IMR-90 (cell line): ENCODE data around the gene URB1. TPM values are rescaled to one million over a fixed set of nuclear protein-coding genes. Genes with fewer than 3 reads are reported as not detected.
A peak's percentile ranks its signal among the peaks of the same experiment; 100 is the strongest.

Source experiments
- ATAC-seq: fragments of 200-7000 bp; cut with Tn5 transposase; 2 replicates; pipeline ENCODE4 v1.9.1; 2020; ENCODE audit warnings: low read depth, mild to moderate bottlenecking, moderate library complexity
- BruUV-seq: library from RNA; stranded (reverse); fragments of 400-500 nt; replicated peaks from 2 replicates; lab custom pipeline; 2021; lab: Mats Ljungman, UMichigan
- CTCF ChIA-PET: fragments of 300-600 bp; formaldehyde crosslinking; extraction: SDS; loops from one replicate; lab custom pipeline; 2021; ENCODE audit warnings: antibody characterized with exemption; lab: Yijun Ruan, JAX
- POLR2A ChIA-PET: fragments of 300-600 bp; sonication (Branson Sonifier 250); formaldehyde crosslinking; loops from one replicate; lab custom pipeline; 2022; ENCODE audit warnings: antibody characterized with exemption; ENCODE audit not compliant: unreplicated experiment; lab: Charles Lee
- DNase-seq: peaks from one replicate; pipeline ENCODE4 v3.0.0; 2013
- H2AFZ ChIP-seq: replicated peaks from 2 replicates; pipeline ENCODE3; 2013; ENCODE audit warnings: low read length, mild to moderate bottlenecking; ENCODE audit not compliant: poor library complexity
- H2AK5ac ChIP-seq: 2 replicates; pipeline ENCODE4 v1.6.1; 2013; ENCODE audit warnings: low read depth, low read length, inconsistent platforms
- H2AK9ac ChIP-seq: replicated peaks from 2 replicates; pipeline ENCODE3; 2013; ENCODE audit warnings: mild to moderate bottlenecking, low read depth, low read length, moderate library complexity; ENCODE audit not compliant: poor library complexity
- H2BK120ac ChIP-seq: 2 replicates; pipeline ENCODE4 v1.6.1; 2013; ENCODE audit warnings: low read depth, low read length, inconsistent platforms
- H2BK15ac ChIP-seq: 3 replicates; pipeline ENCODE4 v1.6.1; 2013; ENCODE audit warnings: low read depth, low read length, inconsistent platforms
- H2BK20ac ChIP-seq: 2 replicates; pipeline ENCODE4 v1.6.1; 2013; ENCODE audit warnings: low read depth, mild to moderate bottlenecking, inconsistent platforms, low read length, moderate library complexity
- H2BK5ac ChIP-seq: 2 replicates; pipeline ENCODE4 v1.6.1; 2013; ENCODE audit warnings: mild to moderate bottlenecking, low read depth, low read length, inconsistent platforms; ENCODE audit not compliant: poor library complexity, severe bottlenecking
- H3K14ac ChIP-seq: replicated peaks from 2 replicates; pipeline ENCODE4 v1.6.1; 2013; ENCODE audit warnings: low read depth, low read length, inconsistent platforms
- H3K18ac ChIP-seq: 2 replicates; pipeline ENCODE4 v1.6.1; 2013; ENCODE audit warnings: low read depth, low read length, control low read depth
- H3K23ac ChIP-seq: 2 replicates; pipeline ENCODE4 v1.6.1; 2013; ENCODE audit warnings: low read depth, low read length, inconsistent platforms
- H3K27ac ChIP-seq: 2 replicates; pipeline ENCODE4 v1.5.1; 2013; ENCODE audit warnings: mild to moderate bottlenecking, control low read depth, low read length; ENCODE audit not compliant: insufficient read depth
- H3K27me3 ChIP-seq: 2 replicates; pipeline ENCODE4 v1.6.1; 2013; ENCODE audit warnings: low read length; ENCODE audit not compliant: control insufficient read depth, insufficient read depth
- H3K36me3 ChIP-seq: 2 replicates; pipeline ENCODE4 v1.6.1; 2013; ENCODE audit warnings: low read length, mixed read lengths; ENCODE audit not compliant: control insufficient read depth, insufficient read depth
- H3K4ac ChIP-seq: 2 replicates; pipeline ENCODE4 v1.6.1; 2013; ENCODE audit warnings: low read depth, low read length, inconsistent platforms
- H3K4me1 ChIP-seq: 2 replicates; pipeline ENCODE4 v1.6.1; 2013; ENCODE audit warnings: low read length, mixed read lengths; ENCODE audit not compliant: control insufficient read depth, insufficient read depth
- H3K4me2 ChIP-seq: 2 replicates; pipeline ENCODE4 v1.6.1; 2013; ENCODE audit warnings: low read depth, mild to moderate bottlenecking, control low read depth, low read length, moderate library complexity
- H3K4me3 ChIP-seq: 2 replicates; pipeline ENCODE4 v1.5.1; 2013; ENCODE audit warnings: low read depth, mild to moderate bottlenecking, control low read depth, low read length, moderate library complexity; ENCODE audit not compliant: insufficient read depth
- H3K56ac ChIP-seq: 2 replicates; pipeline ENCODE4 v1.6.1; 2013; ENCODE audit warnings: low read length, inconsistent platforms; ENCODE audit not compliant: insufficient read depth; ENCODE audit errors: extremely low read depth
- H3K79me1 ChIP-seq, 2 experiments: 2 replicates each; pipeline ENCODE4 v1.6.1; 2013; ENCODE audit warnings: low read length in 2 of 2, inconsistent platforms in 1 of 2, low read depth in 1 of 2
- H3K9ac ChIP-seq: 2 replicates; pipeline ENCODE4 v1.6.1; 2013; ENCODE audit warnings: low read depth, low read length, control low read depth
- H3K9me1 ChIP-seq: 2 replicates; pipeline ENCODE4 v1.6.1; 2013; ENCODE audit warnings: low read length, inconsistent platforms; ENCODE audit not compliant: insufficient read depth
- H3K9me3 ChIP-seq: 2 replicates; pipeline ENCODE4 v1.6.1; 2013; ENCODE audit warnings: low read length; ENCODE audit not compliant: control insufficient read depth, insufficient read depth
- H4K20me1 ChIP-seq: 2 replicates; pipeline ENCODE4 v1.6.1; 2013; ENCODE audit warnings: low read length, inconsistent platforms; ENCODE audit not compliant: insufficient read depth
- H4K5ac ChIP-seq: 2 replicates; pipeline ENCODE4 v1.6.1; 2013; ENCODE audit warnings: mild to moderate bottlenecking, low read depth, low read length, control low read depth
- H4K8ac ChIP-seq, 2 experiments: 2 replicates each; pipeline ENCODE4 v1.6.1; 2013; ENCODE audit warnings: low read depth in 2 of 2, low read length in 2 of 2, control low read depth in 1 of 2, inconsistent platforms in 1 of 2
- H4K91ac ChIP-seq: 2 replicates; pipeline ENCODE4 v1.6.1; 2013; ENCODE audit warnings: low read depth, low read length, inconsistent platforms; ENCODE audit not compliant: insufficient read depth
- CEBPB ChIP-seq: IDR thresholded peaks from 2 replicates; pipeline ENCODE4 v1.6.1; 2012; ENCODE audit warnings: low read depth, low read length, improper control_type of control experiment
- CHD1 ChIP-seq: IDR thresholded peaks from 2 replicates; pipeline ENCODE4 v1.6.1; 2012; ENCODE audit warnings: low read depth, low read length, improper control_type of control experiment
- MXI1 ChIP-seq: IDR thresholded peaks from 2 replicates; pipeline ENCODE4 v1.6.1; 2012; ENCODE audit warnings: low read depth, mild to moderate bottlenecking, low read length, moderate library complexity, borderline replicate concordance
- WGBS, 2 experiments: methylation state at CpG; one replicate each; pipeline versions ENCODE4 v1.1.5 to v1.1.7; 2013; ENCODE audit warnings: missing lambda C conversion rate in 2 of 2; ENCODE audit not compliant: insufficient read length in 1 of 2; ENCODE audit errors: extremely low coverage in 2 of 2; 5-methylcytosine and 5-hydroxymethylcytosine counted together
- dilution Hi-C: fragments of 300-500 bp; cut with HindIII; formaldehyde crosslinking; loops from one replicate; pipeline ENCODE4 v1.14.3; 2018; ENCODE audit warnings: low sequenced_read_pairs; ENCODE audit not compliant: unreplicated experiment
- in situ Hi-C: fragments of 300-500 bp; cut with MboI; formaldehyde crosslinking; loops from 3 replicates; pipeline ENCODE4 v1.14.3; 2019; ENCODE audit warnings: low sequenced_read_pairs, inconsistent platforms, mixed read lengths
- intact Hi-C: fragments of 100-400 bp; cut with micrococcal nuclease; formaldehyde crosslinking; loops from 2 replicates; pipeline ENCODE4 v1.10.0; 2022
- polyA plus RNA-seq, 3 experiments: library from polyadenylated mRNA; depleted of rRNA; stranded (reverse); fragments of >200 nt; gene quantifications; 2 replicates each; pipeline ENCODE4 v1.2.3, GENCODE V29; 2012; ENCODE audit warnings: low replicate concordance in 1 of 3
- total RNA-seq: library from RNA; depleted of rRNA; stranded (reverse); fragments of >200 nt; gene quantifications from 2 replicates; pipeline ENCODE4 v1.2.3, GENCODE V29; 2012

URB1 gene
- total and polyA plus RNA-seq, 2 of the 4 experiments (the other 2 are of a cell fraction), result 9.2 to 12.7 TPM

DNA sequence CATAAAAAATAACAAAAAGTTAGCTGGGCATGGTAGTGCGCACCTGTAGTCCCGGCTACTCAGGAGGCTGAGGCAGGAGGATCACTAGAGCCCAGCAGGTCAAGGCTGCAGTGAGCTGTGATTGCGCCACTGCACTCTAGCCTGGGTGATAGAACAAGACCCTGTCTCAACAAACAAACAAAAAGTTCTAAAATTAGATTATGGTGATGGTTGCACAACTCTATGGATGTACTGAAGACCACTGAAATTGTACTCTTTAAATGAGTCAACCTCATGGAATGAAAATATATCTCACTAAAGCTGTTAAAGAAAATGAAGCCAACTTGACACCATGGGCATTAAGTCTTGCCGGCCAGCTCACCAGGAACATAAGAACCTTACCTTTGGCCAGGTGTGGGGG is 85.1 kb downstream of the URB1 start:
- WGBS, 2 experiments, result no CpG with 5 or more reads among the region's 4 CpGs
- Histone ChIP-seq H3K9me1 (peaks cover under 1% of the 10 kb centered on the region), H3K27ac (no peak overlapping the region), H3K9me3 (no peaks in the 10 kb centered on the region), H3K14ac (no peak overlapping the region), H4K8ac (no peak overlapping the region), H3K23ac (no peak overlapping the region), H2AFZ (no peak overlapping the region), H3K4me1 (peaks cover 2% of the 10 kb centered on the region; the same call in 1 of the 2 replicates), H4K5ac (no peak overlapping the region), H2BK20ac (no peak overlapping the region), H2AK9ac (no peak overlapping the region), H3K18ac (no peak overlapping the region), H3K79me1 (peaks cover 0 to 11% of the 10 kb centered on the region in 2 experiments; a peak in 1 of 4 replicates), H3K9ac (no peak overlapping the region), H2AK5ac (no peak overlapping the region), H2BK120ac (no peak overlapping the region), H3K36me3 (peaks cover 7% of the 10 kb centered on the region), H3K4ac (no peak overlapping the region), H2BK15ac (no peak overlapping the region), H3K56ac (no peak overlapping the region), H4K91ac (no peak overlapping the region), H3K4me3 (no peak overlapping the region), H3K4me2 (no peak overlapping the region), H3K27me3 (no peaks in the 10 kb centered on the region), H4K20me1 (no peaks in the 10 kb centered on the region; the same call in 1 of the 2 replicates), H2BK5ac (no peak overlapping the region)
- intact Hi-C loops (no loop called here), dilution Hi-C loops (no loop called here), in situ Hi-C loops (no loop called here)
- DNase-seq (peak; percentile 55), ATAC-seq (peak; percentile 24; the same call in 1 of the 2 replicates)
- BruUV-seq, result no TSS peak
- ChIA-PET CTCF (interaction anchor here (0.6 kb wide), 1 partner anchor 355 kb away, joined by 4 read pairs; no protein-coding TSS in a partner anchor), POLR2A (no interaction called here)
- TF ChIP-seq MXI1, result no peak
- TF ChIP-seq CEBPB, result peak; percentile 90
- no peak for TF ChIP-seq CHD1
